ENCODE results near the gene MT4.

Gene MT4

GRCh38 chr16:56608043-56608875, 43.4 kb downstream of the MT4 start, which contains the start of gene MT2A (continued):
- no peak for TF ChIP-seq ZSCAN4 (tag by site-specific recombination; IDR thresholded peaks at IDR 0.05)
- TF ChIP-seq ZNF112 (tag by site-specific recombination; IDR thresholded peaks at IDR 0.05): no peak
- TF ChIP-seq ZBTB11 (tag by site-specific recombination; conservative IDR thresholded peaks at IDR 0.05; ENCODE audit: low read depth): peak; percentile 37; the same call in 1 of the 2 replicates
- TF ChIP-seq ZBTB8A (tag by site-specific recombination; IDR thresholded peaks at IDR 0.05): peak; percentile 87
- peak; percentile 51; the same call in 1 of the 2 replicates for TF ChIP-seq ZNF423 (tag by site-specific recombination; IDR thresholded peaks at IDR 0.05)
- no peak for TF ChIP-seq ZNF121 (tag by site-specific recombination; IDR thresholded peaks at IDR 0.05)
- no peak for TF ChIP-seq ZBTB17 (tag by site-specific recombination; IDR thresholded peaks at IDR 0.05)
- TF ChIP-seq ZNF521 (tag by site-specific recombination; IDR thresholded peaks at IDR 0.05): no peak
- TF ChIP-seq ZNF302 (tag by site-specific recombination; IDR thresholded peaks at IDR 0.05; ENCODE audit: low read depth): no peak
- TF ChIP-seq ZNF654 (tag by site-specific recombination; IDR thresholded peaks at IDR 0.05; ENCODE audit: low read depth): no peak
- TF ChIP-seq ZNF704 (tag by site-specific recombination; IDR thresholded peaks at IDR 0.05): no peak
- peak; percentile 81 for TF ChIP-seq ZFHX2 (tag by site-specific recombination; conservative IDR thresholded peaks at IDR 0.05)
- no peak for TF ChIP-seq ZFP41 (tag by site-specific recombination; IDR thresholded peaks at IDR 0.05; ENCODE audit: borderline replicate concordance)
- TF ChIP-seq ZSCAN16 (tag by site-specific recombination; IDR thresholded peaks at IDR 0.05): no peak
- TF ChIP-seq ZNF184 (tag by site-specific recombination; IDR thresholded peaks at IDR 0.05): no peak
- TF ChIP-seq AEBP2 (tag by site-specific recombination; IDR thresholded peaks at IDR 0.05; ENCODE audit: borderline replicate concordance): no peak
- TF ChIP-seq ZNF785 (tag by site-specific recombination; IDR thresholded peaks at IDR 0.05): peak; percentile 26; the same call in 1 of the 2 replicates
- TF ChIP-seq ZFP3 (tag by site-specific recombination; IDR thresholded peaks at IDR 0.05; ENCODE audit: low read depth): no peak
- no peak for TF ChIP-seq ZNF585B (tag by site-specific recombination; IDR thresholded peaks at IDR 0.05)
- TF ChIP-seq ZXDB (tag by site-specific recombination; IDR thresholded peaks at IDR 0.05): 0 out of 2 replicates have a peak, but pooled peaks have one; percentile 8
- TF ChIP-seq ZNF211 (tag by site-specific recombination; IDR thresholded peaks at IDR 0.05; ENCODE audit: low read depth): no peak
- TF ChIP-seq ZNF664 (tag by site-specific recombination; IDR thresholded peaks at IDR 0.05): no peak
- TF ChIP-seq ZNF433 (tag by site-specific recombination; IDR thresholded peaks at IDR 0.05; ENCODE audit: low read depth): no peak
- TF ChIP-seq OSR2 (tag by site-specific recombination; IDR thresholded peaks at IDR 0.05): no peak
- peak; percentile 13; the same call in 1 of the 2 replicates for TF ChIP-seq ZNF596 (tag by site-specific recombination; IDR thresholded peaks at IDR 0.05)
- TF ChIP-seq ZNF214 (tag by site-specific recombination; IDR thresholded peaks at IDR 0.05; ENCODE audit: borderline replicate concordance): no peak
- TF ChIP-seq ZNF362 (tag by site-specific recombination; IDR thresholded peaks at IDR 0.05): no peak
- no peak for TF ChIP-seq ZNF501 (tag by site-specific recombination; IDR thresholded peaks at IDR 0.05)
- TF ChIP-seq IKZF3 (tag by site-specific recombination; IDR thresholded peaks at IDR 0.05): 0 out of 2 replicates have a peak, but pooled peaks have one; percentile 44
- no peak for TF ChIP-seq ZNF555 (tag by site-specific recombination; conservative IDR thresholded peaks at IDR 0.05)
- TF ChIP-seq ZBTB48 (tag by site-specific recombination; IDR thresholded peaks at IDR 0.05): no peak
- TF ChIP-seq RBAK (tag by site-specific recombination; IDR thresholded peaks at IDR 0.05): no peak
- peak; percentile 59; the same call in 1 of the 2 replicates for TF ChIP-seq SP3 (tag by site-specific recombination; IDR thresholded peaks at IDR 0.05)
